HFFc6 (cell line): ENCODE data around the gene UQCRH. TPM values are rescaled to one million over a fixed set of nuclear protein-coding genes. Genes with fewer than 3 reads are reported as not detected.

Experiments used
- DNase-seq: peaks from one replicate; pipeline ENCODE4 v3.0.0-alpha.2; 2018
- H3K27ac Mint-ChIP-seq: 2 replicates; pipeline ENCODE4 v1.8.0; 2020; ENCODE audit warnings: mild to moderate bottlenecking, mixed read lengths
- H3K27me3 Mint-ChIP-seq: 2 replicates; pipeline ENCODE4 v1.8.0; 2021; ENCODE audit warnings: mild to moderate bottlenecking, moderate library complexity, mixed read lengths; ENCODE audit not compliant: insufficient read depth
- H3K36me3 Mint-ChIP-seq: 2 replicates; pipeline ENCODE4 v1.8.0; 2021; ENCODE audit warnings: low read depth, mixed read lengths
- H3K4me1 Mint-ChIP-seq: 2 replicates; pipeline ENCODE4 v1.8.0; 2020; ENCODE audit warnings: low read depth, mixed read lengths
- H3K4me3 Mint-ChIP-seq: 2 replicates; pipeline ENCODE4 v1.8.0; 2020; ENCODE audit warnings: mild to moderate bottlenecking, moderate library complexity, mixed read lengths
- H3K9me3 Mint-ChIP-seq: 2 replicates; pipeline ENCODE4 v1.8.0; 2020; ENCODE audit warnings: mild to moderate bottlenecking, mixed read lengths
- total RNA-seq, 6 experiments: library from RNA; stranded (reverse); fragmentation: NEBNext Ultra II Directional; extraction: Animal tissue kit (Norgen Biotek cat#: 25700); gene quantifications; 2 replicates in 1 of 6; 3 replicates in 5 of 6; pipeline ENCODE4 v1.2.3, GENCODE V29; 2021
- TF ChIP-seq, protein P1 (sequence below): fragments of 200-600 bp; sonication (generic); IDR thresholded peaks from 2 replicates; pipeline ENCODE4 v1.5.0; 2021; ENCODE audit warnings: antibody characterized with exemption, mild to moderate bottlenecking

Gene UQCRH
- total RNA-seq, 6 experiments from 2014 or later: 211 to 274 (median 260) TPM

GRCh38 chr1:46280092-46280491 lies 23.4 kb upstream of the UQCRH start:
- Mint-ChIP-seq H3K27me3 (peaks cover 4% of the 10 kb centered on the region; the same call in 1 of the 2 replicates), H3K36me3 (peaks cover 52% of the 10 kb centered on the region), H3K9me3 (no peaks in the 10 kb centered on the region), H3K4me1 (peaks cover 23% of the 10 kb centered on the region), H3K4me3 (no peak overlapping the region), H3K27ac (no peak overlapping the region)
- DNase-seq: no peak
- TF ChIP-seq, protein P1, sequence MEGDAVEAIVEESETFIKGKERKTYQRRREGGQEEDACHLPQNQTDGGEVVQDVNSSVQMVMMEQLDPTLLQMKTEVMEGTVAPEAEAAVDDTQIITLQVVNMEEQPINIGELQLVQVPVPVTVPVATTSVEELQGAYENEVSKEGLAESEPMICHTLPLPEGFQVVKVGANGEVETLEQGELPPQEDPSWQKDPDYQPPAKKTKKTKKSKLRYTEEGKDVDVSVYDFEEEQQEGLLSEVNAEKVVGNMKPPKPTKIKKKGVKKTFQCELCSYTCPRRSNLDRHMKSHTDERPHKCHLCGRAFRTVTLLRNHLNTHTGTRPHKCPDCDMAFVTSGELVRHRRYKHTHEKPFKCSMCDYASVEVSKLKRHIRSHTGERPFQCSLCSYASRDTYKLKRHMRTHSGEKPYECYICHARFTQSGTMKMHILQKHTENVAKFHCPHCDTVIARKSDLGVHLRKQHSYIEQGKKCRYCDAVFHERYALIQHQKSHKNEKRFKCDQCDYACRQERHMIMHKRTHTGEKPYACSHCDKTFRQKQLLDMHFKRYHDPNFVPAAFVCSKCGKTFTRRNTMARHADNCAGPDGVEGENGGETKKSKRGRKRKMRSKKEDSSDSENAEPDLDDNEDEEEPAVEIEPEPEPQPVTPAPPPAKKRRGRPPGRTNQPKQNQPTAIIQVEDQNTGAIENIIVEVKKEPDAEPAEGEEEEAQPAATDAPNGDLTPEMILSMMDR: no peak

DNA sequence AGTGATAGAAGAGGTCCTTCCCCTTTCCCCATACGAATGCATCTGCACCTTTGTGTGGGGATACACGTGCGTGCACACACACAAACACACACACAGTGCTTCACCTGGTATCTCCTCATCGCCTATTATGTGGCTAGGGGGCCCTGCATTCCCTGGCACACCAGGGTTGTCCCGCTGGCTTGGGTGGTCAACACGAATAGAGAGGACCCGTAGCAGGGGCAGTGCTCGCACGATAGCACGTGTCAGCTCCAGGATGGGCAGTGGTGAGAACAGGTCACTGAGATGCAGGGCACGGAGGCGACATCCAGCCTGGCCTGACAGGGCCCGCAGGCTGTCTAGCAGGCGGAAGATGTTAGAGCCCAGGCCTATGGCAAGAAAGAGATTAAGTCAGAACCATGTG lies 22.5 kb upstream of the UQCRH start:
- 0 out of 2 replicates have a peak overlapping the region, but pooled peaks have one; percentile 16 for H3K27ac Mint-ChIP-seq
- H3K9me3 Mint-ChIP-seq: no peaks in the 10 kb centered on the region
- DNase-seq: no peak
- H3K36me3 Mint-ChIP-seq: peaks cover 47% of the 10 kb centered on the region
- peaks cover 26% of the 10 kb centered on the region for H3K4me1 Mint-ChIP-seq
- H3K4me3 Mint-ChIP-seq: no peak overlapping the region
- peaks cover 4% of the 10 kb centered on the region; the same call in 1 of the 2 replicates for H3K27me3 Mint-ChIP-seq
- TF ChIP-seq, protein P1: no peak

GRCh38 chr1:46284058-46284457 lies 19.4 kb upstream of the UQCRH start:
- Mint-ChIP-seq H3K4me1 (peaks cover 46% of the 10 kb centered on the region), H3K4me3 (no peak overlapping the region), H3K36me3 (peaks cover 52% of the 10 kb centered on the region), H3K9me3 (no peaks in the 10 kb centered on the region), H3K27me3 (peaks cover 4% of the 10 kb centered on the region), H3K27ac (peak overlapping the region; percentile 25; the same call in 1 of the 2 replicates)
- DNase-seq: no peak
- TF ChIP-seq, protein P1: no peak

DNA sequence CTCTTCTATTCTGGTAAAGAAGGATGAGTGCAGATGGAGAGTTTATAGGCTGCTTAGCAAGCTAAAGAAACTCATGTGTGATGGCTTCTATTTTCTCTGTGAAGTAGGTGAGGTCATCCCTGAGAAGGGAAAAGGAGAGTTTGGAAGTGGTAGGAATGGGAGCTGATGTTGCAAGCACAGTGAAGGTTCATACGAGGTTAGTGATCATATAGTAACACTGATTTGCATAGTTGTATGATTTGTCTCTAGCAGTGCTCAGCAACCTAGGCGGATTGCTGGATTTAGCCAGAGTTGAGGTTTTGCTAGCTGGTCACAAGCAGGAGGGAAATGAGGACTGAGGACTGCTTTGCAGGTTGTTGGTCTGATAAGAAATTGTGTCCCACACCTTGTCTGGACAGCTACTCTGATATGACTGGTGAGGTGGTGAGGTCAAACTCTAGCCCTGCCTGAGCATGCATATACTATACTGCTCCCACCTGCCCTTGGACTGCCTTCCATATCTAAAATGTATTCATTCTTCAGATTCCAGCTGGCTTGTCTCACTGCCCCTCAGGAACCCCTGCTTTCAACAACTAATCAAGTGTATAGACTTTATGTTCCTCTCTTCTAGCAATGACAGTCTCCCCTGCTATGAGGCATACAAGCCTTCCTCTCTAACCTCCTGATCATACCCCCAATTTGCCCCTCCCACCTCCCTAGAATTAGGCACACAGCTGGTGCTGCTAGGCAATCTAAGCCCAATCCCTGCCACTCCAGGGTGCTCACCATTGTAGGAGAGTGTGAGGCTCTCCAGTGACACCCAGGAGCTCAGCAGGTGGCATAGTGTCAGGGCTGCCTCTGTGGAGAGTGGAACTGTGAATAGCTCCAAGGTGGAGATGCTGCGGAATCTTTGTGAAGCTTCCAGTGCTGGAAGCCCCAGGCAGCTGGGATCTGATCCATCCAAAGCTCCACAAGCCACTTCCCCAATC lies 18.6 kb upstream of the UQCRH start:
- H3K36me3 Mint-ChIP-seq: peaks cover 56% of the 10 kb centered on the region
- peaks cover 4% of the 10 kb centered on the region for H3K27me3 Mint-ChIP-seq
- H3K4me3 Mint-ChIP-seq: no peak overlapping the region
- peak overlapping the region; percentile 59; the same call in 1 of the 2 replicates for H3K27ac Mint-ChIP-seq
- DNase-seq: peak; percentile 38
- H3K9me3 Mint-ChIP-seq: no peaks in the 10 kb centered on the region
- TF ChIP-seq, protein P1: no peak
- H3K4me1 Mint-ChIP-seq: peaks cover 54% of the 10 kb centered on the region

DNA sequence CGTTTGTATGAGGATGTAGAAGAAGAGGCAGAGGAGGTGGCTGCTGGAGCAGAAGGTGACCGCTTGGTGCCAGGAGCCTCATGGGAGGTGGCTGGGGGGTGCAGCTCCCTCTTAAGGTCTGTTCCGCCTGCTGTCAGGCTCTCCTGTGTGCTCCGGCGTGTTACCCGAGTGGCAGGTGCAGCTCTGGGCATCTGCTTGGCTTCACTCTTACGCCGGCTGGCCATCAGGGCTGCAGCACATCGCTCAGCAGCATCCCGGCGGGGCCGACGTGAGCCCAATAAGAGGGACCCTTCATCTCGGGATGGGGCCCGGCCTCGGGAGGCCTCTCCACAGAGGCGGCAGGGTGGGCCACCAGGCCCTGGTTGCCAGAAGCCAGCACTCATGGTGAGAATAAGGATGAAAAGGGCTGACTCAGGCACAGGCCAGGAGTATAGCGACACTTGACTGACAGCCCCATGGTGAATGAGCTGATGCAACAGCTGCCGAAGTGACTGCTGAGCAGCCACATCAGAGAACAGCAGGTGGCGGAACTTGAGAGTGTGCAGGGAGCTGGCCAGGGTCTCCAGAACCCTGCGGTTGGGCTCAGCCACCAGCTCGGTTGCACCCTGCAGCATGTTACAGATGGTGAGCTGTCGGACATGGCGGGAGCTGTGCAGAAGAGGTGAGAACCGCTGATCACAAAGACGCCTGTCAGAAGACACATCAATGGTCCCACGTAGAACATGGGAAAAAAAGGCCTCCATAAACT lies 17.6 kb upstream of the UQCRH start:
- Mint-ChIP-seq H3K36me3 (peaks cover 52% of the 10 kb centered on the region), H3K4me1 (peaks cover 57% of the 10 kb centered on the region), H3K4me3 (no peak overlapping the region), H3K27me3 (peaks cover 4% of the 10 kb centered on the region), H3K9me3 (no peaks in the 10 kb centered on the region), H3K27ac (no peak overlapping the region)
- TF ChIP-seq, protein P1: no peak
- no peak for DNase-seq
